Measurements from ENCODE around the gene MOCS3.

The MOCS3 gene

DNA sequence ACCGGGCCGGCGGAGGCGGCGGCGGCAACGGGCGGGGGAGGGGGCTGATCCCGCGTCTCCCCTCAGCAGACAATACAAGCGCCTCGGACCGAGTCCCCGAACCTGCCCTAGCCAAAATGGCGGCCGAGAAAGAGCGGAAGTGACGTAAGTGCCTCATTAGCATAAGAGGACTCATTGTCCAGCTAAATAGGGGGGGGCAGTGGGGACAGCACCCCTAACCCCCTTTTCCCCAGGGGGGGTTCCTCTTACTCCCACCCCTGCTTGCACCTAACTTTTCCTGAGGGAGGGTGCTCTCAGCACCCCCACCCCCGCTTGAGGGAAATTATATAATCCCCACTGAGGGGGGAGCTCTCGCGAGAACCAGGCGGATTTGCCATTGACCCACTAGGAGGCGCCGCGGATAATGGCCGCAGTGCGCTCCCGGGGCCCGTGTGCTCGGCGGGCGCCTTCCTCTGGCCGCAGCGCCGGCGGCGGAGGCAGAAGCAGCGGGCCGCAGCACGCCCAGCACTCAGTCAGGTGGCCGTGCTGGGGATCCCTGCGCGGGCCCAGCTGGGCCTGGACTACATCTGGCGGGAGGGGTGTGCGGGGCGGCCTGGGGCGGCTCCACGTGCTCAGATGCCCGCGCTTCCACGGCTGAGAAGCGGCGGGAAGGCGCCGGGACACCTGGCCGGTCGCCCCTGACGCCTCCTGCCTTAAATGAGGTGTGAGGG, 27.2 kb upstream of the MOCS3 start, which contains the start of gene ADNP:
Gene ADNP, minus strand, starts transcription at position 132 of the 710 bp plus-strand sequence. CDS start 27,441 bp downstream, outside the sequence.
- peak within 1 kb of the TSS; percentile 89 for H3K4me3 ChIP-seq (ENCODE audit: low read depth, low read length)
- TF ChIP-seq, protein P1, sequence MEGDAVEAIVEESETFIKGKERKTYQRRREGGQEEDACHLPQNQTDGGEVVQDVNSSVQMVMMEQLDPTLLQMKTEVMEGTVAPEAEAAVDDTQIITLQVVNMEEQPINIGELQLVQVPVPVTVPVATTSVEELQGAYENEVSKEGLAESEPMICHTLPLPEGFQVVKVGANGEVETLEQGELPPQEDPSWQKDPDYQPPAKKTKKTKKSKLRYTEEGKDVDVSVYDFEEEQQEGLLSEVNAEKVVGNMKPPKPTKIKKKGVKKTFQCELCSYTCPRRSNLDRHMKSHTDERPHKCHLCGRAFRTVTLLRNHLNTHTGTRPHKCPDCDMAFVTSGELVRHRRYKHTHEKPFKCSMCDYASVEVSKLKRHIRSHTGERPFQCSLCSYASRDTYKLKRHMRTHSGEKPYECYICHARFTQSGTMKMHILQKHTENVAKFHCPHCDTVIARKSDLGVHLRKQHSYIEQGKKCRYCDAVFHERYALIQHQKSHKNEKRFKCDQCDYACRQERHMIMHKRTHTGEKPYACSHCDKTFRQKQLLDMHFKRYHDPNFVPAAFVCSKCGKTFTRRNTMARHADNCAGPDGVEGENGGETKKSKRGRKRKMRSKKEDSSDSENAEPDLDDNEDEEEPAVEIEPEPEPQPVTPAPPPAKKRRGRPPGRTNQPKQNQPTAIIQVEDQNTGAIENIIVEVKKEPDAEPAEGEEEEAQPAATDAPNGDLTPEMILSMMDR (IDR thresholded peaks at IDR 0.05; ENCODE audit: low read depth, low read length), result peak; percentile 61
- in situ Hi-C loops (cut with HindIII; ENCODE audit: low sequenced_read_pairs), result no loop called here
- peak; percentile 95 for DNase-seq (ENCODE audit: low read depth, low spot score)

DNA sequence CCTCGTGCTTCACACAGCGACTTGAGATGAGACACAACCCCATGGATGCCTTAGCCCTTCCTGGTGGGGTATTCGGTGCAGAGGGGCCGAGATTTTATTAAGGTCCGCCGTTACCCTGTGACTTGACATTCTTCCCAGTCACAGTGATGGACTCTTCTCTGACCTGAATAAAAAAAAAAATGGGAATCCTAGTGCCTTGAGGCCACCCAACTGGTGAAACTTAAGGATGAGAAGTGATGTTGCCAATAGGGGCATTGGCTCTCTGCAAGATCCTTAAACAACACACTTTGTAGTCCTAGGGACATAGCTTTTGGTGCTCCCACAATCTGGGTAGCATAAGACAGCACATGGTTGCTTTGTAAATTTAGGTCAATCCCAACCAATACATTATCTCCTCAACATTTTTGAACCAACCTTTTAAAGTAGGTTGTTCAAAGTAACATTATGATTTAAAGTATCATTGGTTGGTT, 26.6 kb upstream of the MOCS3 start:
- in situ Hi-C loops (cut with HindIII; ENCODE audit: low sequenced_read_pairs), result no loop called here
- H3K4me3 ChIP-seq (ENCODE audit: low read depth, low read length), result peak overlapping the region; percentile 89

DNA sequence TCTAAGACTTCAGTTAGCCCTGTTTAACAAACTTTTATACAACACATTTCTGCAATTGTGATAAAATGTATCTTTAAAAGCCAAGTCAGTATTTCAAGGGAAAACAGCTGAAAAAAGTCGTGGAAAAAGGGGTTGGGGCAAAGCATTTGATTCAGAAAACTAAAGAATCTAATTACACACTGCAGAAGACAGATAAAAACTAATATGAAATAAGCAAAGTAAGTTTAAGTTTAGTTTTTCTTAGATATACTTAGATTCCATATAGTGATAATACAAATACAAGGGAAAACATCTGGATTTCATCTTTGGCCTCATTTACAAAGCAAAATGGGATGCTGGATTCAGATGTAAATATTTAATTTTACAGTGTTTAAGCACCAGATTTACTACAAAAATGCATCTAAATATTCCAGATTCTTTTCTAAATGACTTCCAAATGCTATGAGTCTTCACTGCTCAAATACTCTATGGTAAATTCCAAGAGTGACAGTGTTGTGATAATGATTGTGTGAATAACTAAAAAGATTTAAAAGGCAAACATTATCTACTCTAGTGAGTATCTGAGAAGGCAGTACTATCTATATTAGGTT, 25.8 kb upstream of the MOCS3 start:
- TF ChIP-seq, protein P1 (IDR thresholded peaks at IDR 0.05; ENCODE audit: low read depth, low read length), result no peak

More for the DNA sequence above, 26.6 kb upstream of the MOCS3 start:
- TF ChIP-seq, protein P1 (IDR thresholded peaks at IDR 0.05; ENCODE audit: low read depth, low read length), result no peak
- no peak for DNase-seq (ENCODE audit: low read depth, low spot score)

DNA sequence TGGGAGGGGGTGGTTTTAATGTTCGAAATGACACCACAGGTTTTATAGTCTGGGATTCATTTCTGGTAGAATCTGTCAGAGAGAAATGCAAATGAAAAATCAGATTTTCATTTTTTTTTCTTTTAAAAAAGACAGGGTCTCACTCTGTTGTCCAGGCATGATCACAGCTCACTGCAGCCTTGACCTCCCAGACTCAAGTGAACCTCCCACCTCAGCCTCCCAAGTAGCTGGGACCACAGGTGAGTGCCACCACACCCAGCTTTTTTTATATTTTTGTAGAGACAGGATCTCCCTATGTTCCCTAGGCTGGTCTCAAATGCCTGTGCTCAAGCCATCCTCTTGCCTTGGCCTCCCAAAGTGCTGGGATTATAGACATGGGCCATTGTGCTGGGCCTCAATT, 25.0 kb upstream of the MOCS3 start:
- TF ChIP-seq, protein P1 (IDR thresholded peaks at IDR 0.05; ENCODE audit: low read depth, low read length), result no peak
- DNase-seq (ENCODE audit: low read depth, low spot score), result no peak
- H3K4me3 ChIP-seq (ENCODE audit: low read depth, low read length), result no peak overlapping the region
- in situ Hi-C loops (cut with HindIII; ENCODE audit: low sequenced_read_pairs), result no loop called here

More for the DNA sequence above, 25.8 kb upstream of the MOCS3 start:
- in situ Hi-C loops (cut with HindIII; ENCODE audit: low sequenced_read_pairs), result no loop called here
- DNase-seq (ENCODE audit: low read depth, low spot score), result no peak
- H3K4me3 ChIP-seq (ENCODE audit: low read depth, low read length), result no peak overlapping the region

DNA sequence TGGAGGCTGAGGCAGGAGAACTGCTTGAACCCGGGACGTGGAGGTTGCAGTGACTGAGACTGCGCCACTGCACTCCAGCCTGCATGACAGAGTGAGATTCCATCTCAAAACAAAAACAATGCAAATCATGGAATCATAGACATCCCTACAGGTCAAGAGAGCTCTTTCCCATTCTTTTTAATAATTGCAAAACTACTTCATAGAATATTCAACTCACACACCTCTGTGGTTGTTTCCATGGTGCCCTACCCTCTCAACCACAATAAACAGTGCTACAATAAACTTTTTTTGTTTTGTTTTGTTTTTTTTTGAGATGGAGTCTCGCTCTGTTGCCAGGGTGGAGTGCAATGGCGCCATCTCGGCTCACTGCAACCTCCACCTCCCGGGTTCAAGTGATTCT, 15.5 kb upstream of the MOCS3 start:
- DNase-seq (ENCODE audit: low read depth, low spot score), result no peak
- H3K4me3 ChIP-seq (ENCODE audit: low read depth, low read length), result no peak overlapping the region
- in situ Hi-C loops (cut with HindIII; ENCODE audit: low sequenced_read_pairs), result no loop called here
- TF ChIP-seq, protein P1 (IDR thresholded peaks at IDR 0.05; ENCODE audit: low read depth, low read length), result no peak

DNA sequence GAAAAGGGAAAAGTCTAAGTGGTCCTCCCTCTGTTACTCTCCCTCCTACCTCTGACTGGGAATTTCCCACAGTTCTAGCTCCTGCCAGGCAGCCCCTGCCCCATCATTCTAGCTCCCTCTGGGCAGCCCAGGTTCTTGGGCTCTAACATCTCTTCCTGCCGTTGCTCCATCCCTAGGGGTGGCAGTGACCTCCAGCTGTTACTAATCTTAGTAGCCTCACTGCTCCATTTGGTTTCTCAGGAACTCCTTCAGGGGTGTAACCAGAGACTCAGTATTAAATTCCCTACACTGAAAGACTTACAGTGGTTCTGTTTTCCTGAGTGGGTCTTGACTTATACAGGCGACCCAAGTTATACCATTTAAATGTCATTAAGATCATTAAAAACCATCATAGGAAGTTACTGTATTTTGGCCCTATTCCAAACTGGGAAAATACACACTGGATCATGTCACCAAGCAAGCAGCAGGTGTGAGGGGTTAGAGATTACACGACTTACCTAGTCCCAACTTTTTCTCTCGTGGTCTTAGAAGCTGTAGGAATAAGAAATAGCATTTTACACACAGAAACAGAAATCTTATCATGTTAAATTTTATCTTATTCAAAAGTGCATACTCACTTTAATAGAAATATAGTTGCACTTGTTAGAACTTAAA, 10.4 kb upstream of the MOCS3 start:
- DNase-seq (ENCODE audit: low read depth, low spot score), result no peak
- no peak overlapping the region for H3K4me3 ChIP-seq (ENCODE audit: low read depth, low read length)
- in situ Hi-C loops (cut with HindIII; ENCODE audit: low sequenced_read_pairs), result no loop called here
- TF ChIP-seq, protein P1 (IDR thresholded peaks at IDR 0.05; ENCODE audit: low read depth, low read length), result no peak

All from astrocyte of the spinal cord (primary cell).